OCI-LY3 (cell line): ENCODE results near the gene NPHS1.

ENCODE experiments used
- H2AFZ ChIP-seq: fragments of 200-600, 300-600 bp; shearing (Covaris generic); 2 replicates; pipeline ENCODE4 v1.6.0; 2014; ENCODE audit warnings: antibody characterized with exemption, low read depth, low read length
- H3K27ac ChIP-seq: fragments of 200-600, 300-600 bp; sonication (generic); 2 replicates; pipeline ENCODE4 v1.5.1; 2014; ENCODE audit warnings: mild to moderate bottlenecking, low read length, moderate library complexity, mixed read lengths
- H3K27me3 ChIP-seq: fragments of 200-600, 300-600 bp; sonication (generic); 2 replicates; pipeline ENCODE4 v1.6.1; 2014; ENCODE audit warnings: low read depth, low read length, mixed read lengths
- H3K36me3 ChIP-seq: fragments of 200-600, 300-600 bp; sonication (generic); replicated peaks from 2 replicates; pipeline ENCODE3; 2014; ENCODE audit warnings: low read depth, low read length, mixed read lengths
- H3K4me1 ChIP-seq: fragments of 300-600, 200-600 bp; sonication (generic); 2 replicates; pipeline ENCODE4 v1.6.1; 2014; ENCODE audit warnings: low read length, mixed read lengths
- H3K4me2 ChIP-seq: fragments of 200-600, 300-600 bp; sonication (generic); 2 replicates; pipeline ENCODE4 v1.6.1; 2014; ENCODE audit warnings: low read length, mixed read lengths
- H3K4me3 ChIP-seq: fragments of 300-600, 200-600 bp; sonication (generic); 2 replicates; pipeline ENCODE4 v1.5.1; 2014; ENCODE audit warnings: antibody characterized with exemption, mild to moderate bottlenecking, low read length, moderate library complexity
- H3K79me2 ChIP-seq: fragments of 300-600, 200-600 bp; shearing (Covaris generic); 2 replicates; pipeline ENCODE4 v1.6.1; 2014; ENCODE audit warnings: mild to moderate bottlenecking, low read length, mixed read lengths
- H3K9ac ChIP-seq: fragments of 300-600, 200-600 bp; shearing (Covaris generic); 2 replicates; pipeline ENCODE4 v1.6.0; 2014; ENCODE audit warnings: mild to moderate bottlenecking, low read length, moderate library complexity
- H3K9me3 ChIP-seq: fragments of 200-600, 300-600 bp; shearing (Covaris generic); 2 replicates; pipeline ENCODE4 v1.6.1; 2014; ENCODE audit warnings: low read length, mixed read lengths; ENCODE audit not compliant: insufficient read depth
- H4K20me1 ChIP-seq: fragments of 200-600, 300-600 bp; sonication (generic); 2 replicates; pipeline ENCODE4 v1.6.1; 2016; ENCODE audit warnings: low read length, mixed read lengths; ENCODE audit not compliant: insufficient read depth
- EZH2phosphoT487 ChIP-seq: fragments of 200-600 bp; shearing (Covaris generic); IDR thresholded peaks from 2 replicates; pipeline ENCODE4 v1.6.1; 2018; ENCODE audit warnings: antibody characterized with exemption, mixed run types, low read depth
- TF ChIP-seq, protein P1 (sequence below): fragments of 200-600, 300-600 bp; sonication (generic); IDR thresholded peaks from 2 replicates; pipeline ENCODE4 v1.5.1; 2014; ENCODE audit warnings: antibody characterized with exemption, low read length, low read depth

Gene NPHS1

DNA sequence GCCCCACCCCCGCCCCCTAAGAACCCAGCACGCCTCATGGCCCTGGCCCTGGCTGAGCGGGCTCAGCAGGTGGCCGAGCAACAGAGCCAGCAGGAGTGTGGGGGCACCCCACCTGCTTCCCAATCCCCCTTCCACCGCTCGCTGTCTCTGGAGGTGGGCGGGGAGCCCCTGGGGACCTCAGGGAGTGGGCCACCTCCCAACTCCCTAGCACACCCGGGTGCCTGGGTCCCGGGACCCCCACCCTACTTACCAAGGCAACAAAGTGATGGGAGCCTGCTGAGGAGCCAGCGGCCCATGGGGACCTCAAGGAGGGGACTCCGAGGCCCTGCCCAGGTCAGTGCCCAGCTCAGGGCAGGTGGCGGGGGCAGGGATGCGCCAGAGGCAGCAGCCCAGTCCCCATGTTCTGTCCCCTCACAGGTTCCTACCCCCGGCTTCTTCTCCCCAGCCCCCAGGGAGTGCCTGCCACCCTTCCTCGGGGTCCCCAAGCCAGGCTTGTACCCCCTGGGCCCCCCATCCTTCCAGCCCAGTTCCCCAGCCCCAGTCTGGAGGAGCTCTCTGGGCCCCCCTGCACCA, 65.0 kb downstream of the NPHS1 start:
- no peaks in the 10 kb centered on the region for H4K20me1 ChIP-seq
- H2AFZ ChIP-seq, result no peak overlapping the region
- peaks cover 12% of the 10 kb centered on the region for H3K4me1 ChIP-seq
- no peaks in the 10 kb centered on the region for H3K36me3 ChIP-seq
- no peaks in the 10 kb centered on the region for H3K79me2 ChIP-seq
- H3K4me2 ChIP-seq, result no peak overlapping the region
- H3K9ac ChIP-seq, result no peak overlapping the region
- H3K9me3 ChIP-seq, result no peaks in the 10 kb centered on the region
- H3K27me3 ChIP-seq, result no peaks in the 10 kb centered on the region
- no peak for TF ChIP-seq EZH2phosphoT487
- TF ChIP-seq, protein P1, sequence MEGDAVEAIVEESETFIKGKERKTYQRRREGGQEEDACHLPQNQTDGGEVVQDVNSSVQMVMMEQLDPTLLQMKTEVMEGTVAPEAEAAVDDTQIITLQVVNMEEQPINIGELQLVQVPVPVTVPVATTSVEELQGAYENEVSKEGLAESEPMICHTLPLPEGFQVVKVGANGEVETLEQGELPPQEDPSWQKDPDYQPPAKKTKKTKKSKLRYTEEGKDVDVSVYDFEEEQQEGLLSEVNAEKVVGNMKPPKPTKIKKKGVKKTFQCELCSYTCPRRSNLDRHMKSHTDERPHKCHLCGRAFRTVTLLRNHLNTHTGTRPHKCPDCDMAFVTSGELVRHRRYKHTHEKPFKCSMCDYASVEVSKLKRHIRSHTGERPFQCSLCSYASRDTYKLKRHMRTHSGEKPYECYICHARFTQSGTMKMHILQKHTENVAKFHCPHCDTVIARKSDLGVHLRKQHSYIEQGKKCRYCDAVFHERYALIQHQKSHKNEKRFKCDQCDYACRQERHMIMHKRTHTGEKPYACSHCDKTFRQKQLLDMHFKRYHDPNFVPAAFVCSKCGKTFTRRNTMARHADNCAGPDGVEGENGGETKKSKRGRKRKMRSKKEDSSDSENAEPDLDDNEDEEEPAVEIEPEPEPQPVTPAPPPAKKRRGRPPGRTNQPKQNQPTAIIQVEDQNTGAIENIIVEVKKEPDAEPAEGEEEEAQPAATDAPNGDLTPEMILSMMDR, result no peak
- H3K27ac ChIP-seq, result no peak overlapping the region
- no peak overlapping the region for H3K4me3 ChIP-seq

DNA sequence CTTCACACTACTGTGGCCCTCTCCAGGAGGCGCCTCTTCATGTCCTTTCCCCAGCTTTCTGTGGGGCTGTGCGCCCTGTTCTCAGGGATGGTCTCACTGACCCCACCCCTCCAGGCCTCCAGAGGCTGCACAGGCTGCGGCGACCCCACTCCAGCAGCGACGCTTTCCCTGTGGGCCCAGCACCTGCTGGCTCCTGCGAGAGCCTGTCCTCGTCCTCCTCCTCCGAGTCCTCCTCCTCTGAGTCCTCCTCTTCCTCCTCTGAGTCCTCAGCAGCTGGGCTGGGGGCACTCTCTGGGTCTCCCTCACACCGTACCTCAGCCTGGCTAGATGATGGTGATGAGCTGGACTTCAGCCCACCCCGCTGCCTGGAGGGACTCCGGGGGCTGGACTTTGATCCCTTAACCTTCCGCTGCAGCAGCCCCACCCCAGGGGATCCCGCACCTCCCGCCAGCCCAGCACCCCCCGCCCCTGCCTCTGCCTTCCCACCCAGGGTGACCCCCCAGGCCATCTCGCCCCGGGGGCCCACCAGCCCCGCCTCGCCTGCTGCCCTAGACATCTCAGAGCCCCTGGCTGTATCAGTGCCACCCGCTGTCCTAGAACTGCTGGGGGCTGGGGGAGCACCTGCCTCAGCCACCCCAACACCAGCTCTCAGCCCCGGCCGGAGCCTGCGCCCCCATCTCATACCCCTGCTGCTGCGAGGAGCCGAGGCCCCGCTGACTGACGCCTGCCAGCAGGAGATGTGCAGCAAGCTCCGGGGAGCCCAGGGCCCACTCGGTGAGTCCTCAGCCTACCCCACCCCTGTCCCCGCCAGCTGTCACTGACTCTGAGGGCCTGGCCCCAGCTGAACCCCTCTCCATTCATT, 65.8 kb downstream of the NPHS1 start:
- Histone ChIP-seq H4K20me1 (no peaks in the 10 kb centered on the region), H3K4me2 (no peak overlapping the region), H3K9ac (no peak overlapping the region), H3K79me2 (no peaks in the 10 kb centered on the region), H3K9me3 (no peaks in the 10 kb centered on the region), H3K27me3 (no peaks in the 10 kb centered on the region), H3K4me3 (no peak overlapping the region), H3K36me3 (no peaks in the 10 kb centered on the region), H3K27ac (no peak overlapping the region), H3K4me1 (peaks cover 12% of the 10 kb centered on the region), H2AFZ (no peak overlapping the region)
- TF ChIP-seq, protein P1, result no peak
- TF ChIP-seq EZH2phosphoT487, result no peak

DNA sequence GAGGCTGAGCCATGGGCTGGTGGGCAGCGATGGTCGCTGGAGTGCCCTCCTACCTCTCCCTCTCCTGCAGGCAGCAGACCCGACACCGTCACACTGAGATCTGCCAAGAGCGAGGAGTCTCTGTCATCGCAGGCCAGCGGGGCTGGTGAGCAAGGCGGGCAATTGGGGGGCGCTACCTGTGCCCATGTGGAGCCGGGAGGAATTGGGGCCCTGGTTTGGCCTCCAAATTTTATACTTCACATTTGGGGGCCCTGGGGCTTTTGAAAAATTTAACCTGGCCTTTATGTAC, 67.0 kb downstream of the NPHS1 start:
- Histone ChIP-seq H3K36me3 (no peaks in the 10 kb centered on the region), H3K9me3 (no peaks in the 10 kb centered on the region), H3K9ac (no peak overlapping the region), H3K27ac (no peak overlapping the region), H3K79me2 (no peaks in the 10 kb centered on the region), H2AFZ (no peak overlapping the region), H3K4me2 (no peak overlapping the region), H3K4me3 (no peak overlapping the region), H3K4me1 (peaks cover 12% of the 10 kb centered on the region), H3K27me3 (no peaks in the 10 kb centered on the region), H4K20me1 (no peaks in the 10 kb centered on the region)
- TF ChIP-seq, protein P1, result no peak
- TF ChIP-seq EZH2phosphoT487, result no peak

DNA sequence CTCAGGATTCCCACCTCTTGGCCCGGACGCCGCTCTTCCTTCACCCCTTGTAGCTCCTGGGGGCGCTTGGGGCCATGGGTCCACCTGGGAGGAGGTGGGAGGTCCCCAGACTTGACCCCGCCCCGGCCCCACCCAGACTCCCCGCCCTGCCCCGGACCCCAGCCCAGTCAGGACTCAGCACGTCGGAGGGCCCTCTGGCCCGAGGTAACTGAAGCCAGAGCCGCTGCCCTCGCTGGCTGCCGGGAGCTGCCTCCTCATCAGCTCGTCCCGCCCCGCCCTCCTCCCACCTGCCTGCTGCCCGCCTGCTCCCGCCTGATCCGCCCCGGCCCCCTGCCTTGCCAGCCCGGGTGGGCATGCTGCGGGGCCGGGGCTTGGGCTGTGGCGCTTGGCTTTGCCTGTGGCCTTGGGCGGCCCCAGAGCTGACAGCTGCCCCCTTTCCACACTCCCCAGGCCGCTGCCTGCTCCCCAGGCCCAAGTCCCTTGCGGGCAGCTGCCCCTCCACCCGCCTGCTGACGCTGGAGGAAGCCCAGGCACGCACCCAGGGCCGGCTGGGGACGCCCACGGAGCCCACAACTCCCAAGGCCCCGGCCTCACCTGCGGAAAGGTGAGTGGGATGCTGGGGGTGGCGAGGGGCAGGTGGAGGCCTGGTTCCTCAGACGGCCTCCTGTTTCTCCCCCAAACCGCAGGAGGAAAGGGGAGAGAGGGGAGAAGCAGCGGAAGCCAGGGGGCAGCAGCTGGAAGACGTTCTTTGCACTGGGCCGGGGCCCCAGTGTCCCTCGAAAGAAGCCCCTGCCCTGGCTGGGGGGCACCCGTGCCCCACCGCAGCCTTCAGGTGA, 67.6 kb downstream of the NPHS1 start:
- no peaks in the 10 kb centered on the region for H4K20me1 ChIP-seq
- H2AFZ ChIP-seq, result no peak overlapping the region
- H3K9ac ChIP-seq, result no peak overlapping the region
- H3K4me2 ChIP-seq, result no peak overlapping the region
- no peak overlapping the region for H3K27ac ChIP-seq
- no peaks in the 10 kb centered on the region for H3K36me3 ChIP-seq
- H3K4me3 ChIP-seq, result no peak overlapping the region
- H3K27me3 ChIP-seq, result no peaks in the 10 kb centered on the region
- H3K4me1 ChIP-seq, result peaks cover 16% of the 10 kb centered on the region
- no peaks in the 10 kb centered on the region for H3K79me2 ChIP-seq
- H3K9me3 ChIP-seq, result no peaks in the 10 kb centered on the region
- TF ChIP-seq, protein P1, result no peak
- no peak for TF ChIP-seq EZH2phosphoT487
